Tibial artery (tissue), 4 donors: ENCODE results near the gene HPF1.
"Not testable (repeated sequence)": the region's sequence is repeated elsewhere in the genome, so short reads cannot be mapped to it uniquely, and the experiment has no call there.

Source experiments
- DNase-seq, 2 donors: peaks; one replicate each; pipeline ENCODE4 v3.0.0-alpha.2; 2019
- H3K27ac ChIP-seq, 2 donors: fragments of 200-600 bp; sonication (generic) in 1 of 2; 1 replicate in 1 of 2; 2 replicates in 1 of 2; pipeline ENCODE4 v1.5.1; 2018 to 2019; ENCODE audit warnings: mild to moderate bottlenecking in 1 of 2
- H3K27me3 ChIP-seq, 2 donors: fragments of 200-600 bp; sonication (generic) in 1 of 2; one replicate each; pipeline versions ENCODE4 v1.5.1 to v1.6.0; 2016 to 2019
- H3K36me3 ChIP-seq, 3 donors: fragments of 200-600 bp; sonication (generic) in 2 of 3; one replicate each; pipeline ENCODE4 v1.5.1; 2016 to 2019; ENCODE audit warnings: mild to moderate bottlenecking in 2 of 3
- H3K4me1 ChIP-seq, 4 donors: fragments of 200-600 bp; sonication (generic) in 2 of 4; 1 replicate in 3 of 4; 2 replicates in 1 of 4; pipeline ENCODE4 v1.5.1; 2016 to 2019
- H3K4me3 ChIP-seq, 2 donors: fragments of 200-600 bp; sonication (generic) in 1 of 2; 1 replicate in 1 of 2; 2 replicates in 1 of 2; pipeline ENCODE4 v1.5.1; 2018 to 2019; ENCODE audit warnings: mild to moderate bottlenecking in 2 of 2
- H3K9me3 ChIP-seq, 3 donors: fragments of 200-600 bp; sonication (generic) in 1 of 3; one replicate each; pipeline ENCODE4 v1.5.1; 2016 to 2019
- intact Hi-C: fragments of 100-400 bp; cut with DNase I; formaldehyde crosslinking; loops from one replicate; pipeline ENCODE4 v1.15.0; 2023; ENCODE audit warnings: low total_unique reads
- TF ChIP-seq, protein P1 (sequence below), 2 experiments: fragments of 200-600 bp in 1 of 2; fragments of 450-650 bp in 1 of 2; IDR thresholded peaks; one replicate each; pipeline ENCODE4 v1.5.1; 2017 to 2019; ENCODE audit warnings: antibody characterized with exemption in 2 of 2, mild to moderate bottlenecking in 1 of 2, moderate library complexity in 1 of 2

HPF1 gene

DNA sequence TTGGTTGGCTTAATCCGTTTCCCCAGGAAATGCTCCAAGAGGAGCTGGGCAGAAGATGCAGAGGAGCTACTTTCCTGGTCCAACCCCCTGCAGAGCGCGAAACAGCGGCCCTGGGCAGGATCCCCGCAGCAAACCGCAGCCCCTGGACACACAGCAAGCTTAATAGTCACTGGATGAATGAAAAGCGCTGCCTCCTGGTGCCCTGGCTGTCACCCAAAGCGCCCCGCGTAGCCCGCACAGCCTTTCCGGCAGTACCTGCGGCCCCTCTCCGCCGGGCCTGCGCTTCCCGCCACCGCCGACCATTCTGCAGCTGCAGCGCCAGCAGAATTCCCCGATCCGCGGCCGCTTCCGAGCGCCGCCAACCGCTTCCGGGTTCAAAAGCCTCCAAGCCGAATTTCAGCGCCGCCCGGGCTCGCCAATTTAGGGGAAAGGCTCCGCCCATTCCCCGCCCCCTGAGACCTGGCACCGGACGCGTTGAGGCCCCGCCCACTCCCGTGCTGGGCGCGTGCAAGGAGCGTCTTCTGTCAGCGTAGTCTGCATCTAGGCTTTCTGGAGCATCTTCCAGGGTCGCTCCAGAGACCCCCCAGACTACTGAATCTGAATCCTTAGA, at the start of gene HPF1:
Gene HPF1, minus strand, starts transcription at position 370 of the 610 bp plus-strand sequence. Its CDS starts 67 bp downstream, at position 303.
- H3K9me3 ChIP-seq, result no peaks in the 10 kb centered on the region

DNA sequence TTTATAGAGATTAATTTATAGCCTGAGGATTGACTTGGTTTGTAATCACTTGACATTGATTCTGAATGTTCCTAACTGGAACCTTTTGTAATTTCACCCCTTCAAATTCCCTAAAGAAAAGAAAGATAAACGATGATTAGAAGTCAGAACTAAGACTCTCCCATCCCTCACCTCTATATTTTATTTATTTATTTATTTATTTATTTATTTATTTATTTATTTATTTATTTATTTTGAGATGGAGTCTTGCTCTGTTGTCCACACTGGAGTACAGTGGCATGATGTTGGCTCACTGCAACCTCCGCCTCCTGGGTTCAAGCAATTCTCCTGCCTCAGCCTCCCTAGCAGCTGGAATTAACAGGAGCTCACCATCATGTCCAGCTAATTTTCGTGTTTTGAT, 49.0 kb upstream of the HPF1 start:
- DNase-seq, intact Hi-C loops, H3K27ac ChIP-seq, H3K4me3 ChIP-seq, H3K9me3 ChIP-seq, H3K36me3 ChIP-seq, H3K27me3 ChIP-seq, H3K4me1 ChIP-seq: not testable (repeated sequence)

More for the DNA sequence above, at the start of gene HPF1:
- TF ChIP-seq, protein P1, sequence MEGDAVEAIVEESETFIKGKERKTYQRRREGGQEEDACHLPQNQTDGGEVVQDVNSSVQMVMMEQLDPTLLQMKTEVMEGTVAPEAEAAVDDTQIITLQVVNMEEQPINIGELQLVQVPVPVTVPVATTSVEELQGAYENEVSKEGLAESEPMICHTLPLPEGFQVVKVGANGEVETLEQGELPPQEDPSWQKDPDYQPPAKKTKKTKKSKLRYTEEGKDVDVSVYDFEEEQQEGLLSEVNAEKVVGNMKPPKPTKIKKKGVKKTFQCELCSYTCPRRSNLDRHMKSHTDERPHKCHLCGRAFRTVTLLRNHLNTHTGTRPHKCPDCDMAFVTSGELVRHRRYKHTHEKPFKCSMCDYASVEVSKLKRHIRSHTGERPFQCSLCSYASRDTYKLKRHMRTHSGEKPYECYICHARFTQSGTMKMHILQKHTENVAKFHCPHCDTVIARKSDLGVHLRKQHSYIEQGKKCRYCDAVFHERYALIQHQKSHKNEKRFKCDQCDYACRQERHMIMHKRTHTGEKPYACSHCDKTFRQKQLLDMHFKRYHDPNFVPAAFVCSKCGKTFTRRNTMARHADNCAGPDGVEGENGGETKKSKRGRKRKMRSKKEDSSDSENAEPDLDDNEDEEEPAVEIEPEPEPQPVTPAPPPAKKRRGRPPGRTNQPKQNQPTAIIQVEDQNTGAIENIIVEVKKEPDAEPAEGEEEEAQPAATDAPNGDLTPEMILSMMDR (IDR thresholded peaks at IDR 0.05), result no peak
- no peaks in the 10 kb centered on the region for H3K27me3 ChIP-seq
- H3K4me1 ChIP-seq, result peaks cover 0 to 23% (median 11%) of the 10 kb centered on the region in 4 donors
- peak within 1 kb of the TSS; percentile 65 to 75 for H3K27ac ChIP-seq
- DNase-seq, result peak; percentile 92 to 95
- H3K4me3 ChIP-seq, result peak within 1 kb of the TSS; percentile 75 to 76
- H3K36me3 ChIP-seq, result peaks cover 5 to 6% (median 6%) of the 10 kb centered on the region in 3 donors
- intact Hi-C loops, result loop anchor here (10.0 kb wide), 1 partner anchor 143 kb away; the partner anchor contains the start of gene NEK1

DNA sequence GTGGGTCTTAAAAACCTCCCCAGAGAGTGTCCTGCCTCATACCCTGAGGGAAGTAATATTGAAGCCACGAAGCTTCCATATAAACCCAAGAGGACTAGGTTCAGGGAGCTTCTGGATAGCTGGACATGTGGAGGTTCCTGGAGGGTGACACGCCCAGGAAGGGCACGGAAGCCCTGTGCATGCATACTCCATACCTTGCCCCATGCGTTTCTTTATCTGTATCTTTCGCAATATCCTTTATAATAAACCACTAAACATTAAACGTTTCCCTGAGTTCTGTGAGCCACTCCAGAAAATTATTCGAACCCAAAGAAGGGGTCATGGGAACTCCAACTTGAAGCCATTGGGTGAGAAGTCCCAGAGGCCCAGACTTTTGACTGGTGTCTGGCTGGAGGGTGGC, 45.7 kb upstream of the HPF1 start:
- TF ChIP-seq, protein P1 (IDR thresholded peaks at IDR 0.05), result no peak

DNA sequence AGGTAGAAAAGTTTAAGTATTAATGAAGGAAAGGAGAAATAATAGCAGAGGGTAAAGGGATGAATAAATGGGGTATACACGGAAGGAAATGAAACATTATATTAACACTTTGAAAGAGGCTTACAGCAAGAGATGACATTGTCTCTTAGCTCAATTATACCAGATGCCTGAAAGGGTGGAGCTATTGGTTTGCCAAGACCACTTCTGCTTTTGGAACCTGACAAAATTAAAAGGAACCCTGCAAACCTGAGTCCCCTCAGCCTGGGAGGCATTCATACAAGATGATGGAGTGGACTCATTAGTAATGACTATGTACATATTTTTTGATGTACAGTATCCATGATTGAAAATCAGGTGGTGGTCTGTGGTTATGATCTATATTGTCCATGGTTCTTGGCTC, 45.1 kb upstream of the HPF1 start:
- no peaks in the 10 kb centered on the region for H3K9me3 ChIP-seq
- no peaks in the 10 kb centered on the region for H3K4me1 ChIP-seq
- no peak overlapping the region for H3K27ac ChIP-seq
- TF ChIP-seq, protein P1 (IDR thresholded peaks at IDR 0.05), result no peak
- intact Hi-C loops, result no loop called here
- no peak for DNase-seq
- H3K27me3 ChIP-seq, result no peaks in the 10 kb centered on the region
- no peak overlapping the region for H3K4me3 ChIP-seq
- H3K36me3 ChIP-seq, result no peaks in the 10 kb centered on the region

More for the DNA sequence above, 45.7 kb upstream of the HPF1 start:
- H3K27me3 ChIP-seq, result no peaks in the 10 kb centered on the region
- no peaks in the 10 kb centered on the region for H3K36me3 ChIP-seq
- no peak overlapping the region for H3K4me3 ChIP-seq
- H3K4me1 ChIP-seq, result no peaks in the 10 kb centered on the region
- intact Hi-C loops, result no loop called here
- H3K9me3 ChIP-seq, result no peaks in the 10 kb centered on the region
- H3K27ac ChIP-seq, result no peak overlapping the region
- no peak for DNase-seq

DNA sequence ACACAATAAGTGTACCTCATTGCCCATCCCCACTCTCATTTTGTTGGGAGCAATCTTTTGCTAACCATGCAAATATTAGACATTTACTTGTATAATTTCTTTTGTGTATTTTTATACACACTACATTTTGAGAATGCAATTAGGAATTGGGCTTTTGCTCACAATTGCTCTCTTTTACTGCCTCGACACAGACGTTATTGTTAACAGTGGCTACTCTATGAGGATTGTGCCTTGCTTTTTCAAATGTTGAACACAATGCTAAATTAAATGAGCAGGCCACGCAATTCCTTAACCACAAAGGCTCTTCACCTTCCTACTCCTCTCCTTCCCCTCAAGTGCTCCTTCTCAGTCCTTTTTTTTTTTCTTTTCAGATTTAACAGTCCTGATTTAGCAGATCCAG, 42.8 kb upstream of the HPF1 start:
- Histone ChIP-seq H3K27me3 (peaks cover 0 to 5% of the 10 kb centered on the region in 2 donors), H3K36me3 (no peaks in the 10 kb centered on the region), H3K27ac (no peak overlapping the region), H3K4me3 (no peak overlapping the region), H3K4me1 (no peaks in the 10 kb centered on the region), H3K9me3 (no peaks in the 10 kb centered on the region)
- intact Hi-C loops, result no loop called here
- DNase-seq, result no peak
- TF ChIP-seq, protein P1 (IDR thresholded peaks at IDR 0.05), result no peak

DNA sequence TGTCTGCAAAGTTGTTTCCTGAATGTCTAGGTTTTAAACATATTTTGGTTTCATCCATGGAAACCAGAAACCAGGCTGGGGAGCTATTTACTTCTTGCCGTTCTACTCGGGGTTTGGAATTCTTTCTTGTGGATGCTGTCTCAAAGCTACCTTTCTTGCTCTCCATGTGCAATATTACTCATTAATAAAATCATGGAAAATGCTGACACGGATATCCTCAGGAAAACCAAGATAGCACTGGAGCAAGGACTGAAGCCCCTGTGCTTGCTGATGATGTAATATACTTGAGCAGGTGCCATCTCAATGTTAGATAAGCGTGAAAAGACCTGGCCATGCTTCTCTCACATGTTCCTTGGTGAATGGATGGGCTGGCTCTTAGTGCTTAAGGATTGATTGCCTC, 41.5 kb upstream of the HPF1 start:
- intact Hi-C loops, result no loop called here

More for the DNA sequence above, 41.5 kb upstream of the HPF1 start:
- H3K9me3 ChIP-seq, result no peaks in the 10 kb centered on the region
- no peak overlapping the region for H3K27ac ChIP-seq
- H3K27me3 ChIP-seq, result peaks cover 0 to 5% of the 10 kb centered on the region in 2 donors
- no peaks in the 10 kb centered on the region for H3K4me1 ChIP-seq
- no peak overlapping the region for H3K4me3 ChIP-seq
- no peak for DNase-seq
- TF ChIP-seq, protein P1 (IDR thresholded peaks at IDR 0.05), result no peak
- no peaks in the 10 kb centered on the region for H3K36me3 ChIP-seq
